HG03432 (cell line): ENCODE measurements around the gene SPRR1A.

ENCODE experiments used
- ATAC-seq: cut with Tn5 transposase; IDR thresholded peaks from one replicate; pipeline ENCODE4 v1.9.1; 2021; ENCODE audit warnings: mild to moderate bottlenecking, moderate library complexity; ENCODE audit not compliant: unreplicated experiment

Gene SPRR1A, protein sequence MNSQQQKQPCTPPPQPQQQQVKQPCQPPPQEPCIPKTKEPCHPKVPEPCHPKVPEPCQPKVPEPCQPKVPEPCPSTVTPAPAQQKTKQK

DNA sequence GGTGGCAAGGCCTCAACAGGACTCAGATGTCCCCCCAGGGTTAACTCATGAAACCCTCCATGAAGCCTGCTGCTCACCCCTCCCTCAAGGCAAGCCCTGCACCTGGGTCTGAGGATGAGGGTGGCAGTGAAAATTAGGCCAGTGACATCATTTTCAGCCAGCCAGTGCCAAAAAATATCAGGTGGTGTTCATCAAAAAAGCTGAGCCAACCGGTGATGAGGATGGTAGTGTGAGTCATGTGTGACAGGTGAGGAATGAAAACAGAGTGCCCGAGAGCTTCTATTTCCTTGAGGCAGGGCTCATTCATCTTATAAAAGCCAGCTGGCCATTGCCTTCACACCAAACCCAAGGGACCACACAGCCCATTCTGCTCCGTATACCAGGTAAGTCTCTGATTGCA, at the start of gene SPRR1A:
Gene SPRR1A (plus strand): TSS at position 339 of the 400 bp plus-strand sequence. CDS start 1,150 bp downstream, outside the sequence.
- ATAC-seq = no peak

DNA sequence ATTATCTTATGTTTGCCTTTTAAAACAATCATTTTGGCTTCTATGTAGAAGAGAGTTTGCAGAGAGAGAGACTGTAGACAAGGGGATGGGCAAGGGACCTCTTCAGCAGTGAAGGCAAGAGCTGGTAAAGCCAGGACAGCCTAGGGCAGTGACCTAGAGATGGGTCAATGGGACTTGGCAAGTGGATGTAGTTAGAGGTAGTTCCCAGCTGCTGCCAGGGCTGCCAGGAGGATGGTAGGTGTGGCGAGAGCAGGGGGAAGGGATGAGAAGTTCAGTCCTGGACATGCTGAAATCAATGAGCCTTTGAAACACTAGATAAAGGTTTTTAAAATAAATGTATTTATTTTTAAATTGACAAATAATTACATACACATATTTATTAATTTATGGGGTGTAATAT, 43.3 kb upstream of the SPRR1A start:
- no peak for ATAC-seq

DNA sequence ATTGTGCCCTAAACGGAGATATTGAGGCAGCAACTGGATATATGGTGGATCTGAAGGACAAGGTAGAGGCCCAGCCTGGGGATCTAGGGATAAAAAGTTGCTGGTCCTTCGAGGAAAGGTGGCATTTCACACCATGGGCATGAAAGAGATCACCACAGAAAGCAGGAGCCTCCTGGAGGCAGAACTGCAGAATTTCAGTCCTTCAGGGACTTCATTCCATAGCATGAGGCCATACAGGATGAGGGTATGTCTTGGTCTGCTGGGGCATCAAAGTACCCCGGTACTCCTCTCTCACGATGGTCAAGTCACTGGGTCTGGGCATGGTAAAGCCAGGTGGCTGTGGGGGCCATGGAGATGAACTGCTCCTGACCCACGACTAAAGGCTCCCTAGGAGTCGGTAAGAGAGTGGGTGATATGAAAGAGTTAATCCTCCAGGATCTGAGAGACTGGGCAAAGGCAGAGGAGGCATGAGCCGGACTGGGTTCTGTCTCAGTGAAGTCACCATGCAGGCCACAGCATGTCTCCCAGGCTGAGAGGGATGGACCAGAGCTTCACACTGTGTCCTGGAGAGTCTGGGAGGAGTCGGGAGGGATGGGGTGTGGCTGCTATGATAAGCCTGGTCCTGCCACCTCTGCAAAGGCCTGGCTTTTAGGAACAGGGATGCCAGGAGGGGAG, 42.7 kb upstream of the SPRR1A start:
- ATAC-seq = no peak

DNA sequence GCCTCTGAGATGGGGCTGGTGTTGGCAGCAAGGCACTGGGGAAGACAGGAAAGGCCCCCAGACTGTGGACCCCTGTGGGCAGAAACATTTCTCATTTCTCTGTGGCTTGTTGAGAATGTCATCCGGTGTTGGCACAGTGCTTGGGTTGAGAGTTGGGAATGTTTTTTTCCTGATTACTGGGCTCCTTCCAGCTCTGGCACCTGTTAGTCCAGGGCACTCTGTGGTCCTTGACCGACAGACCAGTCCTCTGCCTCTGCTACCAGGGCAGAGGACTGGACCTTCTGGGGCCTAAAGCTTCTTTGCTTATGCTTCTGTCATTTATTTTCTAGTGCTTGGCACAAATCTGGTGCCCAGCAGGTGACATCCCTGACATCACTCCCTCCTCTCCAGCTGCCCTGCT, 41.7 kb upstream of the SPRR1A start:
- no peak for ATAC-seq

DNA sequence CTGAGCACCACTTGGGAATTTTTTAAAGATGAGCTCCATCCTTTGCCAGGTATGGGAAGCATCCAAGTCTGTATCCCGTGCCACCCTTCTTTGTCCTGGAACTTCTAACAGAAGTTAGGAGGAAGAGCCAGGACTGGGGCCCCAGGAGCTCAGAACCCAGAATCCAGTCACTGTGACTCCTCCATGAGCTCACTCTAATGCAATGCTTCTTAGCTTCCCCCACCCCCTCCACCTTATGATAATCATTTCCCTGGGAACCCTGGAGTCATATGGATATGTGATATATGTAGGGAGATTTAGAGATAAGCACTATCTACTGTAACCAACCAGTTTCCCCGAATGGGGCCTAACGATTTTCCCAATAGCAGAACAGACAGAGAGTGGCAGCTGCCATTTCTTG, 37.6 kb upstream of the SPRR1A start:
- no peak for ATAC-seq

DNA sequence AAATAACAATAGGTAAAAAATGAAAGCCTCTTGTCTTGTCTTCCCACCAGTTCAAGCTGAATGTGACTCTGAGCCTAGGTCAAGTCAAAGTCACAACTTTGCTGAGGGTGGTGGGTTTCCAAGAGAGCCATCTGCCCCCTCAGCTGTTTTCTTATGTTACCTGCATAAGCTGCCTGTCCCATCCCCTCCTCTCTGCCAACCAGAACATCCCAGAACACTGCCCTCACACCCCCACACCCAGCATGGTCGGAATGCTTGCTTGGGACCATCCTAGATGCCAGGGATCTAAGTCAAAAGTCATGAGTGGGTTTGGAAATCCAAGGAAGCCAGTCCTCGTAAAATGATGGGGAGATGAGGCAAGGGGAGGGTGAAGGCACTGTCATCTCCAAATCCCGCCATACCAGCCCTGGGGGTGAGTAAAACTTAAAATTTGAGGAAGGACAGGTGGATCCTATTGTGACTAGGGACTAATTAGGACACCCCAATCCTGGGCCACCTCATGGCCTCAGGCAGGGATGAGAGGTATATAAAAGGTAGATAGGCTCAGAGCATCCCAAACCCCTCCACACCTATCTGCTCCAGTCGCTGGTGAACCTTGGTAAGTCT, 37.1 kb upstream of the SPRR1A start, which contains the start of gene SPRR5:
Gene SPRR5 (plus strand): TSS at position 556 of the 606 bp plus-strand sequence. CDS start 1,349 bp downstream, outside the sequence.
- no peak for ATAC-seq

DNA sequence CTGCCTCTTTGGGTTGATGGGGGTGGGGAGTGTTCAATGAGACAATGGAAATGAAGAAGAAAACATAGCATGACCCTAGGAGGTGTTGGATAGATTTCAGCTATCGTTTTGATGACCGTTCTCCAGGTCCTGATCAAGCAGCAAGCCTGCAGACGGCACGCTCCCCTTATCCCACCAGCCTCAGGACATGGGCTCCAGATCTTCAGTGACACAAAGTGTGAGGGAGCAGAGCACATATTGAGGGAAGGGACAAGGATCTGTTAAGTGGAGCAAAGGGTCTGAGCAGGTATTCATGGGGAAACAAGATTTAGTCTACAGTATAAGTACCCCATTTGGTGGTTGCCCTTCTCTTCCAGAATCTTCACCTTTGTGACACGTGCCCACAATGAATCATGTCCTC, 32.2 kb upstream of the SPRR1A start:
- no peak for ATAC-seq

DNA sequence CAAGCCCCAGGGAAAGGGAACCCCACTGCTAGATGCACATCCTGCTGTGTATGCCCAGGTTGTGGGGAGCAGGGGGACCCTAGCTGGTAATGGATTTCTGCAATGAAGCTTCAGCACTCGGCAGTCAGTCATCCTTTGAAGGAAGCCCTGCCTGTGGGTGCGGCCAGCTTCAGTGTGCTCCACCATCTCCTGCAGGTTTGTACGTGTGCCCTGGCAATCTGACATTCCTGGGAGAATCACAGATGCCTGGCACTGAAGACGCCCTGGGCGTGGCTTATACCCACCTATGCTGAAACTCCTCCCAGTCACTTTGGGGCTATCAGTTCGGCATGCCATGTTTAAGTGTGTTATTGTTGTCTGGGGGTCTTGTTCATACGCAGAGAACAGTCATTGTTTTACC, 30.1 kb upstream of the SPRR1A start:
- ATAC-seq = no peak

DNA sequence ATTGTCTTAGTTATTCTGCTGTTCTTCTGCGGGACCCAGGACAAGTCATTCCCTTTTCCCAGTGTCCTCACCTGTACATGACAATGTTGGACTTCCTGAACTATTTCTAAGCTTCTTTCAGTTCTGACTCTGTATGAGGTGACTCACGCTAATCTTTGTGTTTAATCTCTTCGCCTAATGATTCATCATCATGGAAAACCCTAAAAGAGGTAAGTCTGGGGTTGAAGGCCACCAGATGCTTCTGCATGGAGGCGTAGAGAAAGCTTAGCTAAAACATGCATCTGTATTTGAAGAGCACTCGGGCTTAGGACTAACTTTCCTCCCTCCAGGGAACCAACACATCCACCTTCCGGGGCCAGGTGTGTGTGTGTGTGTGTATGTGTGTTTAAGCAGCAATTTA, 29.4 kb upstream of the SPRR1A start:
- ATAC-seq = no peak

DNA sequence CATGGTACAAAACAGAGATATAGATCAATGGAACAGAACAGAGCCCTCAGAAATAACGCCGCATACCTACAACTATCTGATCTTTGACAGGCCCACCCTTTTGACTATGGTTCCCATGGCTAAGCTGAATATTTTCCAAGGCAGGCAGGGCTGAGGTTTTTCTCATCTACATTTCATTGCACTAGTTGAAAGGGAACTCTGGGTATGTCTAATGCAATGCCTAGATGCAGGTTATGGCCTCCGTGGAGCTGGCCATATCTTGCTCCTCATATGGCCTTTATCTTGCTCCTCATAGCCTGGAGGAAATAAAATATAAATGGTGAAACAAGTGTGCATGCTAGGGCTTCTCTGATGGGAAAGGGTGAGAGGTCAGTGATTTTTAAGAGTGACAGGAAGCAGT, 26.3 kb upstream of the SPRR1A start:
- ATAC-seq = no peak

DNA sequence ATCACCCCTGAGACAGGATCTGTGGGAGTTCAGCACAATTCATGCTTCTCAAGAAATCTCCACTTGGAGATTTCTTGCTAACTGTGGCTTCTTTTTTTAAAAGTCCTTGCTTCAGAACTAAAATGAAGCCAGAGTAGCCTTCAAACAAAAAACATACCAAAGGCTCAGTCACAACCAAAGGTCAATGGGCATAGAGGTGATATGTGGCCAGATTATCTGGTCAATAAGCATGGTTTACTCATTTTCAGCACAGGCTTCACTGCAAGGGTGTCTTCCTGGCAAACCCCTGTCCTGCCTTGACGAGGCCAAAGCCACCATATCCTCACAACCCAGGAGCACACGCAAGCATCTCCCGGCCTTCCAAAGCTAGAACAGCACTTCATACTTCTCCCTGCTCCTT, 24.6 kb upstream of the SPRR1A start:
- ATAC-seq = no peak

DNA sequence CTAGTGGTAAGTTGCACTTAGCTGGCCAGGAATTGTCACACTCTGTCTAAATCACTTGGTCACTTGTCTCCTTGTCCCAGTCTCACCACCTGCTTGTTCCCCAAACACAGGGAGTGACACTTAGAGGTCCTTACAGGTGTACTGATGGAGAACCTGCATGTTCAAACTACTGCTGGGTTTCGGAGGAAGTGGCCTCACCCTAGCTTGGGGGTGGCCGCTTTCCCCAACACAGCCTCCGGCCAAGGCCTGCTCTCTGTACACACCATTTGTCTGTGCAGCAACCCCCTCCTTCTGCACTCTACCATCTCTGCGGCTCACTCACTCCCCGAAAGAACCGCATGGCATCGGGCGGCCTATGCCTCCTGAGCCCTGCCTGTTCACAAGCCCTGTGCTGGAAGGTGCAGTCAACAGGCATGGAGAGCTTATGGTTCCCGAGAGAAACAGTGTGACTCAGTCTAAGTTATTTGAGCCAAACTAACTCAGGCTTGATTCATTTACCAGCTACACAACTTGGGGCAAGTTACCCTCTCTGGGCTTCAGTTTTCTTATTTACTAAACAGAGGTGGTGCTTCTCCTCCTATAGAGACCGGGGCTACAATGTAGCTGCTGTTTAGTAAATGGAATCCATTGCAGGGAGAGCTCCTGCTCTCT, 24.0 kb upstream of the SPRR1A start:
- no peak for ATAC-seq

DNA sequence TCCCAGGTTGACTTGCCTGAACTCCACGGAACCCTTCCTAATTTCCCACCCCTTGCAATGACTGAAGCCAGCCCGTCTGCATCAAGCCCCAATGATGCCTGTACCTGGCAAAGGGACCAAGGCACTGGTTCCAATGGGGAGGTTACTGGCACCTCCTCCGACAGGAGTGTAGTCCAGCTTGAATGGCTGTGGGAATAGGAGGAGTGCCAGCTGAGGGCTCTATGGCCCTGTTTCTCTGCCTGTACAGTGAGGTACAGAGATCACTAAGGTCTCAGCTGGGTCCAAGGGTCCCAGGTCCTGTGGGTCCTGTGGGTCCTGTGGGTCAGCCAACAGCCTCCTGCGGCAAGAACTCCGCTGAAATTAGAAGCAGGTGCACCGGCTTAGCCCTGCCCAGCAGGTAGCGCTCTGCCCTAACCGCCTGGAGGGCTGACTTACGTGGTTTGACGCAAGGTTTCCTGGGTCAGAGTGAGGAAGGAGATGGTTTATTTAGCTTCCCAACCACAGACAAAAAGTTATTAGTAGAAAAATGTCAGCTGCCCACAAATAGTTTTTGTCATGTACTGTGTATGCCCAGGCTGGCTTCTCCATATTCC, 23.3 kb upstream of the SPRR1A start:
- ATAC-seq = no peak

DNA sequence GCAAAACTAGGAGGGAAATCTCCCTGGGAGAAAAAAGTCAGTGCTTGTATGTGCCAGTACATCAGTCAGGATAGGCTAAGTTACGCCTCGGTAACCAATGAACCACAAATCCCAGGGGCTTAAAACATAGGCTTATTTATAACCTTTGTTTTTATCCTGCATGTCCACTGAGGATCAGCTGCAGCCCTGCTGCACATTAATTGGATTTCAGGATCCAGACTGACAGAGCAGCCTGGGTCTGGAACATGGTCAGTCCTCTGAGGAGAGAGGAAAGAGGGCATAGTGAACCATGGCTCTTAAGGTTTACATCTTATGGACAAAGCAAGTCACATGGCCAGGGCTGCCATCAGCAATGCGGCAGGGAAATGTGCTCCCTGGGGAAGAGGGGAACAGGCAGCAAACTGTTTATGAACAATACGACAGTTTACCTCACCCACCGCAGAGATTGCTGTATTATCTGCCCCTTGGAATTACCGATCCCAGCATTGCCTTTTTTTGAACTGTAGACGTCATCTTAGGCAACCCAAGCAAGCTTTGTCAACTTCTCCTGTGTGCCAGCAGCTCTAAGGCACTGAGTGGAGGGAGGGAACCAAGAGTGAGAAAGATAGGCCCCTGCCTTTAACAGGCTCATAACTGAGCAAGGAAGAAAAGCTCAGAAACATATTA, 22.5 kb upstream of the SPRR1A start:
- no peak for ATAC-seq

DNA sequence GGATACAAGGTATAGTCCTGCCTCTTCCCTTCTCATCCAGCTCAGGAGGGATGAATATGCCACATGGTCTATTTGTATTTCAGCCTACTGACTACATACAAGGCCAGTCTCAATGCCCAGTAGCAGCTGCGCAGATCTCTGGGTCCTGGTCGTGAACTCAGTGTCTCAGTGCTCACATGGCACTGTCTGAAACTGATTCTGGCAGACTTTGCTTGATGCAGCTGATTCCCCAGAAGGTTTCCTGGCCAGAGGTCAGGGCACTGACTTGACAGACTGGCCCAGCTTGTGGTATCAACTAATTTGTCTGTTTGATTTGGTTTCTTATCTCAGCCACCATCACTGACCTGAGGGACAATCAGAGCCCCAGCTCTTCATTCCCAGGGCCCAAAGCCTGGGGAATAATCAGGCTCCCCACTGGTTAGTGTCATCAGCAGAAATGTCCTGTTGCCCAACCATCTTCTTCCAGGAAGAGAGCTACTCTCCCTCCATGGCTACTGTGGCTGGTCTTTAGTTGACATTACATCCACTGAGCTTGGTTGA, 20.9 kb upstream of the SPRR1A start:
- no peak for ATAC-seq

DNA sequence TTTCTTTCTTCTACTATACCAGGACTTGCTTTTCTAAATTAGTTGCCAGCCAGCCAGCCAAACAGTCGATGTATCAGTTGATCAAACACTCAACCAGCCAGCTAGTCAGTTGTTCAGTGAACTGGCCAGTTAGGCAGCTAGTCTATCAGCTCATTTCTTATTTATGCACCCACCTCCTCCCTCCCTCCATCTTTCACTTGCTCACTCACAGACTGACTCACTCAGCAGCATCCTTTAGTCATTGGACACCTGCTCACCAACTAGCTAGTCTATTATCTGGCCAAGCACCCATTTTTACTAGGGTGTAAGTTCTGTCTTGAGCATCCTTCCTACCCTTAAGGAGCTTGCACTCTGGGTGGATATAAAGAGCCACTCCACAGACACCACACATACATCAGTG, 19.3 kb upstream of the SPRR1A start:
- ATAC-seq = no peak

DNA sequence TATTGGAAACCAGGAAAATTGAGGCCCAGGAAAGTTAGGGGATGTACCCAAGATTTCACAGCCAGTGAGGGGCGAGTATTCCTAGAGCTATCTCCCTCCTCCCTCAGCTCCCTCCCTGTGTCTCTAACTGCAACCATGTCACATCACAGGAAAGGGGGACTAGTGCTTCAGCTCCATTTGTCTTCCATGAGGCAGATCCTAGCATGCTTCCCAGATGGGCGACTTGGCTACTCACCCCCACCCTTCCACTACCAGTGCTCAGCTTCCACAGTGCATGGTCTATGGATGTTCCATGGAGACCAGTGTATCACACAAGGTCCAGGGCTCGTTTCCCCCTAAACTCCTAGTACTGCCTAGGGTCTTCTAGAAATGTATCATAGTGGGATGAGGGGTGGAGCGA, 18.0 kb upstream of the SPRR1A start:
- ATAC-seq = no peak

DNA sequence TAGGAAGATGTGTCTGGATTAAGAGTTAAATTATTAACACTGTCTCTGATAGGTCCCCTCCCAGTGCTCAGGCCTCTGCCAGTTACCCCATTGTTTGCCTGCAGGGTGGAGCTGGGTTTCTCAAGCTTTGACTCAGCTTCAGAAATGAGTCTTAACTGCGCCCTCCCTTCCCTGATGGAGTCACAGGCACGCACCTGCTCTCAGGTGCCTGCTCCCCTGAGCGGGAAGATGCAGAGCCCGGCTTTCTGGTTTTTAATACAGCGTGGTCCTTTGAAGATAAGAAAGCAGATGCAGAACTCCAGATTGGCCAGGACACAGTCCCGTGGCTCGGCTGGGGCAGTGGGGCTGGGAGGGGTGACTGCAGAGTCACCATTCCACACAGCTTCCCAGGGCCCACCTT, 16.7 kb upstream of the SPRR1A start:
- ATAC-seq = peak; percentile 60

DNA sequence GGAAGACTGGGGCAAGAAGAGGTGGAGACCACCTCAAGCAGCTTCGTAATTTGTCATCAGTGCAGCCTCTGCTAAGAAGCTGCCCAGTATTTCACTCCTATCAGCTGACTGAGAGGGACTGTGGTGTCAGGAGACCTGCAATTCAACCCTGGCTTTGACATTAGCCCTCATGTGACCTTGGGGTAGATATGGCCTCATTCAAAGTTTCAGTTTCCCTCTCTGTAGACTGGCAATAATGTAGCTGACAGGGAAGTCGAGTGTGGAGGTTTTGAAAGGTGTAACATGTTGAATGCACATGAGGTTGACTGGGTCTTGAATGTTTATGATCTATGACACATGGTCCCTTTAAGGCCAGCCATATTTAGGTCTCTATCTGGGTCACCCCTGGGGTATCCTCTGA, 15.6 kb upstream of the SPRR1A start:
- ATAC-seq = peak; percentile 92

DNA sequence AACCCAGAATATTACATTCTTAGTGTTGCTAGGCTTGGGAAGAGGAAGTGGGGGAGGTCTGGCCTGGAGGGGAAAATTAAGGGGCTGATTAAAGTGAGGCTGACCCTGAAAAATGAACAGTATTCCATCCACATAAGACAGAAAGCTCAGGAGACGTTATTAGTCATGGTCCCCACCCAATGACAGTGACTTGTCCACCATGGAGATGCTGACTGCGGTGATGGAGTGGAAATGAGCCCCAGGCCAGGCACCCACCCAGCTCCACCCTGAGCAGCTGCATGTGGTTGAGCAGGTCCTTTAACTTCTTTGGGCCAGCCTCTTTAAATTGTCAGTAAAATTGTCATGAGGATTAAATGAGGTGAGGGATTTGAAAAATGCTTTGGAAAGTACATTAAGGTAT, 14.8 kb upstream of the SPRR1A start:
- no peak for ATAC-seq

DNA sequence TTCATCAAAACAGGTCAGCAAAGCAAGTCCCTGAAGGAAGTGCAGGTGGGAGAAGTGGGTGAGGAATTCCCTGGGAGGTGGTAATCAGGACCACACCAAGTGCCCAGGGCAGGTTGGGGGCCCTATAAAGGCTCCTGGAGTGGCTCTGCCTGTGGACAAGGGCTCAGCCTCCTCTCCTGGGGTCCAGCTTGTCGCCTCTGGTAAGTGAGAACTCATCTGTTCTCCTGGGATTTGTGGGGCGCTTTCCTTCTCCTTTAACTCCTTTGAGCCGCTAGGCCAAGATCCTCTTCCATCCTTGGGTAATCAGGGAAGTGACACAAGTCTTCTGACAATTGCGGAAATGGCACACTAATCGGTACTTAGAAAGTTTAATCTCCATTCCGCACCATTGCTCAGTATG, 13.4 kb upstream of the SPRR1A start, which contains the start of gene SPRR4:
Gene SPRR4 (plus strand): TSS at position 154 of the 400 bp plus-strand sequence. CDS start 1,243 bp downstream, outside the sequence.
- no peak for ATAC-seq
